ENCODE results near the gene ZDHHC18.

DNA sequence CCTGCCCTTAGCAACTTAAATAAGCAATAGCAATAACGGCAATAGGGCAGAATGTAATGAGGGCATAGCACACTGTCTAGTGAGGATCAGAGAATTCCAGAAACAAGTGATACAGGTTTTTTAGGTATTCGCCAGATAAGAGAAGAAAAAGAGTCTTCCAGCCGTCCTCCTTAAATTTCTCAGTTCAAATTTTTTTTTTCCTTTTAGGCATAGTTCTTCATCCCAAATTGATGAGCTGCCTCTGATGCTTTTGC is 36.9 kb upstream of the ZDHHC18 start:
- TF ChIP-seq POLR2A (IDR thresholded peaks at IDR 0.05; ENCODE audit: low read length) (no peak), GATA1 (IDR thresholded peaks at IDR 0.05; ENCODE audit: low read depth, low read length) (no peak)
